ENCODE measurements around the gene APOB.

Gene APOB

GRCh38 chr2:21067859-21068537 is 24.1 kb upstream of the APOB start:
- no peaks in the 10 kb centered on the region for H3K27me3 ChIP-seq (ENCODE audit: low read depth, low read length)
- H3K27ac ChIP-seq (ENCODE audit: low read length), result no peak overlapping the region
- H3K4me1 ChIP-seq (ENCODE audit: control insufficient read depth in 1 of 2, insufficient read depth in 2 of 2, low read length in 2 of 2), result no peaks in the 10 kb centered on the region
- H3K9me3 ChIP-seq (ENCODE audit: control insufficient read depth in 1 of 2, low read length in 2 of 2), result no peaks in the 10 kb centered on the region
- H3K36me3 ChIP-seq (ENCODE audit: control insufficient read depth in 1 of 2, insufficient read depth in 2 of 2, low read length in 2 of 2), result no peaks in the 10 kb centered on the region
- no peak overlapping the region for H3K4me3 ChIP-seq (ENCODE audit: low read depth in 1 of 2, low read length in 2 of 2)

DNA sequence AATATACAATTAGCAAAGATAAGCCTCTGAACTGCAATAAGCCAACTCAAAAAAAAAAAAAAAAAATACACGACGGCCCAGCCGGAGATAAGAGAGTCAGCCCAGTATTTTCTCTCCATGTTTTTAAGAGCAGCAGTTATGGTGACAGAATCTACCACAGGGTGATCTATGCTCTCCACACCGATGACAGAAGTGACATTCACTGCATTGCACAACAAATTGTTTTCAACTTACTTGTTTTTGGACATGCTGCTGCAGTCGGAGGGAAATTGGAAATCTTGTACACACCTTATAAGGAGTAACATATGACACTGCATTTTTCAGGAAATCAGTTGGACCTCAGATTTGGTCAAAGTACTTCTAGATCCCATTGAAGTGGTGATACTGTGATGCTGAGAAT is 23.3 kb upstream of the APOB start:
- Histone ChIP-seq H3K4me1 (ENCODE audit: control insufficient read depth in 1 of 2, insufficient read depth in 2 of 2, low read length in 2 of 2) (no peaks in the 10 kb centered on the region), H3K9me3 (ENCODE audit: control insufficient read depth in 1 of 2, low read length in 2 of 2) (no peaks in the 10 kb centered on the region), H3K27ac (ENCODE audit: low read length) (no peak overlapping the region), H3K4me3 (ENCODE audit: low read depth in 1 of 2, low read length in 2 of 2) (no peak overlapping the region), H3K36me3 (ENCODE audit: control insufficient read depth in 1 of 2, insufficient read depth in 2 of 2, low read length in 2 of 2) (no peaks in the 10 kb centered on the region), H3K27me3 (ENCODE audit: low read depth, low read length) (no peaks in the 10 kb centered on the region)

GRCh38 chr2:21059885-21060610 is 16.2 kb upstream of the APOB start:
- no peak overlapping the region for H3K4me3 ChIP-seq (ENCODE audit: low read depth in 1 of 2, low read length in 2 of 2)
- H3K9me3 ChIP-seq (ENCODE audit: control insufficient read depth in 1 of 2, low read length in 2 of 2), result no peaks in the 10 kb centered on the region
- H3K36me3 ChIP-seq (ENCODE audit: control insufficient read depth in 1 of 2, insufficient read depth in 2 of 2, low read length in 2 of 2), result no peaks in the 10 kb centered on the region
- H3K27ac ChIP-seq (ENCODE audit: low read length), result no peak overlapping the region
- no peaks in the 10 kb centered on the region for H3K27me3 ChIP-seq (ENCODE audit: low read depth, low read length)
- H3K4me1 ChIP-seq (ENCODE audit: control insufficient read depth in 1 of 2, insufficient read depth in 2 of 2, low read length in 2 of 2), result no peaks in the 10 kb centered on the region

DNA sequence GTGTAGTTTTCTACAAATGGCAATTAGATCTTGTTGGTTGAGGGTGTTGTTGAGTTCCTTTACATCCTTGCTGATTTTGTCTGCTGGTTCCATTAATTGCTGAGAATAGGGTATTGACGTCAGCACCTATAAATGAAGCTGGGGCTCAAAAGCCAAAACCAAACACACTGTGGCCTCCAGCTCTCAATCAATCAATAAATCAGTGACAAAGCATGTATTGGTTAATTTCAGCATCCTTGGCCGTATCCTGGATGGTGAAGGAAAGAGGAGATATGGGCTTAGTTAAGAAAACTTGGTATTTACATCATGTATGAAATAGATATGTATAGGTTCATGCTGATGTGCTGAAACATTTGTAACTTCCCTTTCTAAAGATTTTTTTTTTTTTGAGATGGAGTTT is 13.2 kb upstream of the APOB start:
- Histone ChIP-seq H3K4me1 (ENCODE audit: control insufficient read depth in 1 of 2, insufficient read depth in 2 of 2, low read length in 2 of 2) (no peaks in the 10 kb centered on the region), H3K27me3 (ENCODE audit: low read depth, low read length) (no peaks in the 10 kb centered on the region), H3K27ac (ENCODE audit: low read length) (no peak overlapping the region), H3K9me3 (ENCODE audit: control insufficient read depth in 1 of 2, low read length in 2 of 2) (no peaks in the 10 kb centered on the region), H3K4me3 (ENCODE audit: low read depth in 1 of 2, low read length in 2 of 2) (no peak overlapping the region), H3K36me3 (ENCODE audit: control insufficient read depth in 1 of 2, insufficient read depth in 2 of 2, low read length in 2 of 2) (no peaks in the 10 kb centered on the region)

DNA sequence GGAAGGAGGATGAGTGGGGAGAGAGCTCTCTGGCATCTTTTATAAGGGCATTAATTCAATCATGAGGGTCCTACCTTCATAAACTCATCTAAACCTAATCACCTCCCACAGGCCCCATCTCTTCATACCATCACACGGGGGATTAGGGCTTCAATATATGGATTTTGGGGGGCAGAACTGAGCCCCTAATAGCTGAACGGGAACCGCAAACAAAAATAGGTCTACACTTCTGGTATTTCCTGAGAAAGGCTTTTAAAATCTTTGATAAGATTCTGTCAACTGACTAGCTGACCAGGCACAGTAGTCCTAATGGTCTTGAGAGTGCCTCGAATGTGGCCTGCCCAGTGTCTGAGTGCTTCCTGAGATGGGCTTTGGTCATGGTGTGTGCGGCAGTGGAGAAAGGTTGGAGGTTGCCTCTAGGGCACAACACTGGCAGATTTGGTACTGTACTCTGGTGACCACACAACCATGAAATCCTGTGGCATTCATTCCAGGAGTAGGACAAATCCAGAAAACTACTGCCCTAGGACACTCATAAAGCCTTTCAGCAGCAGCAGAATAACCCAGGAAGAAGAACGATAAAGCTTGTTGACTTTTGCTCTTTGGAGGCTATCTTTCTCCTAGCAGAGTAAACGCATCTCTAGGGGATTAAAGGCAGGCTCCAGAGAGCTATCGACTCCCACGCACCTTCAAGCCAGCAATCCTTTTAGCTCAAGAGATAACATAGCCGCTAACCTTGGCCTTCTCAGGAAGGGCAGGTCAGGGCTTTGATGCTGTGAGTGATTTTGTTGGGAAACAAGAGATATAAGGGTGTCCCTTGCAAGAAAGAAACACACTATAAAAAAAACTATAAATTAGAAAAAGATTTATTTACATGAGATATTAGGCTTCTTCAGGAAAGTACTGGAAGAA is 12.3 kb upstream of the APOB start:
- no peak overlapping the region for H3K27ac ChIP-seq (ENCODE audit: low read length)
- no peaks in the 10 kb centered on the region for H3K9me3 ChIP-seq (ENCODE audit: control insufficient read depth in 1 of 2, low read length in 2 of 2)
- H3K4me1 ChIP-seq (ENCODE audit: control insufficient read depth in 1 of 2, insufficient read depth in 2 of 2, low read length in 2 of 2), result no peaks in the 10 kb centered on the region
- no peak overlapping the region for H3K4me3 ChIP-seq (ENCODE audit: low read depth in 1 of 2, low read length in 2 of 2)
- H3K36me3 ChIP-seq (ENCODE audit: control insufficient read depth in 1 of 2, insufficient read depth in 2 of 2, low read length in 2 of 2), result no peaks in the 10 kb centered on the region
- no peaks in the 10 kb centered on the region for H3K27me3 ChIP-seq (ENCODE audit: low read depth, low read length)

DNA sequence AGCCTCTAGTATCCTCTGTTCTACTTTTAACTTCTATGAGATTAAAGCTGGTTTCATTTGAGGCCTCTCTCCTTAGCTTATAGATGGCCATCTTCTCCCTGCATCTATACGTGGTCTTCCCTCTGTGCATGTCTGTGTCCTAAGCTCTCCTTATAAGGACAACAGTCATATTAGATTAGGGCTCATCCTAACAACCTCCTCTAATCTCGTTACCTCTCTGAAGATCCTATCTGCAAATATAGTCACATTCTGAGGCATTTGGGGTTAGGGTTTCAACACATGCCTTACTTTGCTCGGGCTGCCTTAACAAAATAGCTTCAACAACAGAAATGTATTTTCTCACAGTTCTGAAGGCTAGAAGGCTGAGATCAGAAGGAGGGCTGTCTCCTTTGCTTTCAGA is 11.6 kb upstream of the APOB start:
- Histone ChIP-seq H3K27ac (ENCODE audit: low read length) (no peak overlapping the region), H3K4me3 (ENCODE audit: low read depth in 1 of 2, low read length in 2 of 2) (no peak overlapping the region), H3K36me3 (ENCODE audit: control insufficient read depth in 1 of 2, insufficient read depth in 2 of 2, low read length in 2 of 2) (no peaks in the 10 kb centered on the region), H3K4me1 (ENCODE audit: control insufficient read depth in 1 of 2, insufficient read depth in 2 of 2, low read length in 2 of 2) (no peaks in the 10 kb centered on the region), H3K27me3 (ENCODE audit: low read depth, low read length) (no peaks in the 10 kb centered on the region), H3K9me3 (ENCODE audit: control insufficient read depth in 1 of 2, low read length in 2 of 2) (no peaks in the 10 kb centered on the region)

DNA sequence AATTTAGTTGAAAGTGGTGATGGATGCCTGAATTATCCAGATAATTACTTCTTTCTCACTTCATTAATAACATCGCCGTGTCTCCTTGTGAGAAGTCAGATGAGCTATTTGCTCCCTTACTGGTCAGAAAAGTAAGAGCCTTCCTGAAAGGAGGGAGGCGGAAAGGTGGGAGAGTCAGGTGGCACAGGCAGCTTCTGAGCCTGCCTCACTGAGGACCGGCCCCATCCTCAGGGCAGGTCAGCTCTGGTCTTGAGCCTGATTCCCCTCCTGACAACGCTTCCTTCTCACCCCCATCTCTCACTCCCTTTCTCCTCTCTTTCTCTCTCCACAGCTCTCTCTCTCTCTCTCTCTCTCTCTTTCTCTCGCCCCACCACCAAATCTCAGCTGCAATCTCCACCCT is 10.1 kb upstream of the APOB start:
- H3K36me3 ChIP-seq (ENCODE audit: control insufficient read depth in 1 of 2, insufficient read depth in 2 of 2, low read length in 2 of 2), result no peaks in the 10 kb centered on the region
- H3K4me3 ChIP-seq (ENCODE audit: low read depth in 1 of 2, low read length in 2 of 2), result no peak overlapping the region
- H3K27me3 ChIP-seq (ENCODE audit: low read depth, low read length), result no peaks in the 10 kb centered on the region
- H3K27ac ChIP-seq (ENCODE audit: low read length), result no peak overlapping the region
- no peaks in the 10 kb centered on the region for H3K4me1 ChIP-seq (ENCODE audit: control insufficient read depth in 1 of 2, insufficient read depth in 2 of 2, low read length in 2 of 2)
- no peaks in the 10 kb centered on the region for H3K9me3 ChIP-seq (ENCODE audit: control insufficient read depth in 1 of 2, low read length in 2 of 2)

- H3K36me3 ChIP-seq (ENCODE audit: control insufficient read depth in 1 of 2, insufficient read depth in 2 of 2, low read length in 2 of 2), result no peaks in the 10 kb centered on the region
- no peak overlapping the region for H3K4me3 ChIP-seq (ENCODE audit: low read depth in 1 of 2, low read length in 2 of 2)
- H3K27ac ChIP-seq (ENCODE audit: low read length), result no peak overlapping the region
- no peaks in the 10 kb centered on the region for H3K9me3 ChIP-seq (ENCODE audit: control insufficient read depth in 1 of 2, low read length in 2 of 2)
- H3K4me1 ChIP-seq (ENCODE audit: control insufficient read depth in 1 of 2, insufficient read depth in 2 of 2, low read length in 2 of 2), result no peaks in the 10 kb centered on the region
- H3K27me3 ChIP-seq (ENCODE audit: low read depth, low read length), result no peaks in the 10 kb centered on the region
Measured at GRCh38 chr2:21052044-21052443, 8.2 kb upstream of the APOB start.

DNA sequence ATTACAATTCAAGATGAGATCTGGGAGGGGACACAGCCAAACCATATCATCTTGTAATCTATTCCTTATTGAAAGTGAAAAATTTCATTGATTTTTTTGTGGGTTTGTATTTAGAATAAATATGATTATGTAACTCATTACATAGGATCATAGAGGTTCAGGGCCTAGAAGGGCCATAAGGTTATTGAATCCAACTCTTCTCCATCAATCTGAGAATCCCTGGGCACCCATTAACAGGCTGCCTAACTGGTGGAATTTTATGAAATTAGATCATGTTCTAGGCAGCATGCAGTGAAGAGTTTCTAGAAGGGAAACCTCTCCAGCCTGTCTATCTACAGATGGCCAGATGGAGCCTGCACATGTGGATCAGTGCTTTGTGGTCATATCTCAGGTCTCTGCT is 6.3 kb upstream of the APOB start:
- no peaks in the 10 kb centered on the region for H3K36me3 ChIP-seq (ENCODE audit: control insufficient read depth in 1 of 2, insufficient read depth in 2 of 2, low read length in 2 of 2)
- no peaks in the 10 kb centered on the region for H3K27me3 ChIP-seq (ENCODE audit: low read depth, low read length)
- no peak overlapping the region for H3K4me3 ChIP-seq (ENCODE audit: low read depth in 1 of 2, low read length in 2 of 2)
- no peaks in the 10 kb centered on the region for H3K4me1 ChIP-seq (ENCODE audit: control insufficient read depth in 1 of 2, insufficient read depth in 2 of 2, low read length in 2 of 2)
- H3K27ac ChIP-seq (ENCODE audit: low read length), result no peak overlapping the region
- H3K9me3 ChIP-seq (ENCODE audit: control insufficient read depth in 1 of 2, low read length in 2 of 2), result no peaks in the 10 kb centered on the region

GRCh38 chr2:21047141-21048009 is 3.5 kb upstream of the APOB start:
- no peaks in the 10 kb centered on the region for H3K9me3 ChIP-seq (ENCODE audit: control insufficient read depth in 1 of 2, low read length in 2 of 2)
- no peaks in the 10 kb centered on the region for H3K27me3 ChIP-seq (ENCODE audit: low read depth, low read length)
- H3K4me1 ChIP-seq (ENCODE audit: control insufficient read depth in 1 of 2, insufficient read depth in 2 of 2, low read length in 2 of 2), result peaks cover 0 to 6% of the 10 kb centered on the region in 2 donors
- H3K4me3 ChIP-seq (ENCODE audit: low read depth in 1 of 2, low read length in 2 of 2), result no peak overlapping the region
- no peak overlapping the region for H3K27ac ChIP-seq (ENCODE audit: low read length)
- no peaks in the 10 kb centered on the region for H3K36me3 ChIP-seq (ENCODE audit: control insufficient read depth in 1 of 2, insufficient read depth in 2 of 2, low read length in 2 of 2)

Measured in muscle layer of duodenum (tissue), 2 donors.